ENCODE measurements around the gene ALK.
A peak's percentile ranks its signal among the peaks of the same experiment; 100 is the strongest.

Gene ALK

GRCh38 chr2:29349316-29350030, 571.9 kb downstream of the ALK start:
- no peak for DNase-seq

GRCh38 chr2:29347774-29348461, 573.5 kb downstream of the ALK start:
- no peak for DNase-seq

DNA sequence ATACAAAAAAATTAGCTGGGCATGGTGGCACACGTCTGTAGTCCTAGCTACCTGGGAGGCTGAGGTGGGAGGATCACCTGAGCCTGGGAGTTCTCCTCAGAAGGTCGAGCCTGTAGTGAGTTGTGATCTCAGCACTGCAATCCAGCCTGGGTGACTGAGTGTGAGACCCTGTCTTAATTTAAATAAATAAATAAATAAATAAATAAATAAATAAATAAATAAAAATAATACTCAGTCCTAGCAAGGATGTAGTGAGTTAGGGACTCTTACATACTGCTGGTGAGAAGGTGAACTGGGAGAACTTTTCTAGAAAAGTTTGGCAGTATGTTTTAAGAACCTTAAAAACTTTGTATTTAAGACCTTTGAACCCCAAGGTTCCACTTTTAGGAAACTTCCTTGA, 576.1 kb downstream of the ALK start:
- DNase-seq: no peak

- no peak for DNase-seq
Measured at GRCh38 chr2:29343830-29344229, 577.6 kb downstream of the ALK start.

DNA sequence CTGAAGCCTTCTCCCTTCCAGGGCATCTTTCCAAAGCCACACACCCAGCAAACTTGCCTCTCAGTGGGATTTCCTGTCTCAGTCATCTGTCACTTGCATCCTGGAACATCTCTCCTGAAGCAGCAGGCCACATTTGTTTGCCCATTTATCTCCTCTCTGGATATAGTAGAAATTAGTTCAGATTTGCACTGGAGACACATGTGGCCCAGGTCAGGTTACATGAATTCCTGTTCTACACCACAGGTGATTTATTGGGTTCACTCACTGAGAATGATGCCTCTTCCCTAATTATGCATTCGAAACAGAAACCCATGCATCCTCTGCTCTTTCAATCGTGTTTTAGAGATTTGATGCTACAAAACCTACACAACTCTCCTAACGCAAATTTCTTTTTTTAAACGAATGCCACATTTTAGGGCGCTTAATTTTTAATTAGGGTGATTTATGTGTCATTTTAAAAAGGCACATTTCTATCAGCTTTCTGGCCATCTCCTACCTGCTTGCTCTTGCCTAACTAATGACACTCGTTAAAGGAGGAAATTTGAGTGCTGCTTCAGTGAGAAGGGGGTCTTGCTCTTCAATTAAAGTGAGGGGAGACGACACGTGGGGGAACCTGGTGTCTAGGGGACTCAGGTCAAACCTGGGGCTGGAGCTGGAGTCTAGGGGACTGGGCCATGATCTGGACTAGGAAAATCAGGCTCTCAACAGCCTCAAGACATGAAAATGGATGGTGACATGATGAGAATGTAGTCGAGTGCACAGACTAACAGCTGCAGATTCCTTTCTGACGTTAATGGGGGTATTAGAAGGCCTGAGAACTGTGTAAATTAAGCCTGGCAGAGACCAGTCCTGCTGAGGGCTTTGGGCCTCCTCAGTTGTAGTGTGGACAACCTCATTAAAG, 584.8 kb downstream of the ALK start:
- DNase-seq: no peak

GRCh38 chr2:29335396-29335795, 586.0 kb downstream of the ALK start:
- DNase-seq: no peak

- no peak for DNase-seq
Measured at GRCh38 chr2:29334706-29335105, 586.7 kb downstream of the ALK start.

DNA sequence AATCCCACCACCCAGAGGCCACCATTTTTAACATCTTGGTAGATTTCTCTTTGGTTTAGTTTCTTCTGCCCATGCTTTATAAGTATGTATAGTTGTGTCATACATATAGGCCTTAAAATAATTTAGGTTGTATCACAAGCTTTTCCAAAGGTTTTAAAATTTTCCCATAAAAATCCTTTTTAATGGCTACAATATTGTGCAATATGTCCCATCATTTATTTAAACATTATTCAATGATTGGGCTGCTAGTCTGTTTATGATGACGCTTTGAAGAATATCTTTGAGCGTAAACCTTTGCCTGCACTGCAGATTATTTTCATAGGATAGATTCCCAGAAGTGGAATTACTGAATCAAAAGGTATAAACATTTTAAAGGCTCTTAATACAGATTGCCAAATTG, 588.8 kb downstream of the ALK start:
- DNase-seq: no peak

DNA sequence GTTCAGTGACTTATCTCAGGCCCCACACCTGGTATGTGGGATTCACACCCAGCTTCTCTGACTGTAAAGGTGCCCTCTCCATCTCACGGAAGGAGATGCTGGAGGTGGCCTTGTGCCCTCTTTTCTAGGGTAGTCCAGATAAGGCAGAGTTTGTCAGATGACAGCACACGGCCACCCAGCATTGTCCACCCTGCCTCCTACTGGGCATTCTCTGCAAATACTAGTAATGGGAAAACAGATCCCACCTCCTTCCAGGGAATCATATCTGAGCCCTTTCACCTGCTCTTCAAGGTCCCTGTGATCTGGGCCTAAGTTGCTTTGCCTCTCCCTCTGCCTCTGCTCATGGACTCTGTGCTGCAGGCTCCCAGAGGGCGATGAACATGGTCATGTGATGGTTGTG, 591.5 kb downstream of the ALK start:
- DNase-seq: no peak

DNA sequence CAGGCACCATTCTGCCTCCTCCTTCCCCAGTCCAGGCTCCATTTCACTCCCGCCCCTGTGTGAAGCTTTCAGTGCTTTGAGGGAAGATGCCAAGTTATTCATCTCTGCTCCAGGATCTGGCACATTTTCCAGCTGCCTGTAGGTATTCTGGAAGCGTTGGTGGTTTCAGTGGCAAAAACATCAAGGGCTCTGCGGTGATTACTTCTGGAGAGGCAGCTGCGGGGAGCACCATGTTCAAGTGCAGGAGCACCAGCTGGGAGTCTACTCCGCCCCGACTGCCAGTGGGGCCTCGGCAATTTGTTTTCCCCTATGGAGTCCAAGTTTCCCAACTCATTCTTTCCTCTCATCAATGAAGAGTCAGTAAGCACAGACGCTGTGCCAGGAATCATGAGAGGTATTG, 594.5 kb downstream of the ALK start:
- DNase-seq: no peak

GRCh38 chr2:29325544-29325943, 595.8 kb downstream of the ALK start:
- no peak for DNase-seq

DNA sequence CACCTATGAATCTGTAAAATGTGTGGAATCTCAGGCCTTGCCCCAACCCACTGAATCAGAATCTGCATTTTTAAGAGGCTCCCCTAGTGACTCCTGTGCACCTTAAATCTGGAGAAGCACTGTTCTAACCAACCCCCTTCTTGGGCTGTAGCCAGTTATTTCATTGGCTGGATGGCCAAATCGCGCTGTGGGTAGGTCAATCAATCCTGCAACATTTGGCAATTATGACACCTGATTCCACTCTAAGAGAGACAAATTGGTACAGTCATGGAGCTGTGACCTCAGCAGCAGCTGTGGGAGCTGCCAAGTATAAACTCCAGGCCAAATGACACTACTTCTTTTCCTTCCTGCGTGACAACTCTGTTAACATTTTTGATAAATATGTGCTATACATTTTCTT, 597.4 kb downstream of the ALK start:
- no peak for DNase-seq

DNA sequence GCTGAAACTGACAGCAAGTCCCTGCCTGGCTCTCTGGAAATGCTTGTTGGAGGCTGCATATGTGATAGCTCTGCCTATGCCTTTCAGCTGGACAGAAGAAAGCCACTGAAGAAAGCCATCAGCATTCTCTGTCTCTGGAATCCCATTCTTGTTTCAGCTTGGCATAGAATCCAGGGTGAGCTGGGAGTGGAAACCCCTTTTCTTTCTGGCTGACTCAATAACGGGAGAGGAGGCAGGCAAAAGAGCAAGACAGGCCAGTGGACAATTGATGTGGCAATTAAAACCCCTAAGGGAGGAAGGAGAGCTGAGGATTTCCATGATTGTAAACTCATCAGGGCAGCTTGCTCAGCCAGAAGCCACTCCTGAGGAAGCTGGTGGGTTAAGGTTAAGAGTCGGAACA, 598.1 kb downstream of the ALK start:
- DNase-seq: no peak

DNA sequence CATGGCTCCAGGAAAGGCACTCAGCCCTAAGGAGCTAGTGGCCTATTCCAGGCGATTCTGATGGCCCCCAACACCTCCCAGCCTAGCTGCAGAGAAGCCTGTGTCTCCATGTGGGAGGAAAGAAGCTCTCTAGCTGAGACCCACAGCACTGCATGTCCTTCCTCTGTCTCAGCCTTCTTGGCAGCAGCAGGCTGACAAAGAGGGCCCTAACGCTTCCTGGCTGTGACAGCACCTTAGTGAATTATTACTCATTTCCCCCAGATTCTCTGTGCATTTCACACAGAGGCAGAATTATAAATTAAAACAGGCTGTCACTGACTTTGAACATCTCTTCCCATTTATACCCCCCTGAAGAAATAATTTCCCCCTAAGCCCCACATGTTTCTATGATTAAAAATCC, 599.4 kb downstream of the ALK start:
- no peak for DNase-seq

GRCh38 chr2:29317801-29318485, 603.4 kb downstream of the ALK start:
- no peak for DNase-seq

DNA sequence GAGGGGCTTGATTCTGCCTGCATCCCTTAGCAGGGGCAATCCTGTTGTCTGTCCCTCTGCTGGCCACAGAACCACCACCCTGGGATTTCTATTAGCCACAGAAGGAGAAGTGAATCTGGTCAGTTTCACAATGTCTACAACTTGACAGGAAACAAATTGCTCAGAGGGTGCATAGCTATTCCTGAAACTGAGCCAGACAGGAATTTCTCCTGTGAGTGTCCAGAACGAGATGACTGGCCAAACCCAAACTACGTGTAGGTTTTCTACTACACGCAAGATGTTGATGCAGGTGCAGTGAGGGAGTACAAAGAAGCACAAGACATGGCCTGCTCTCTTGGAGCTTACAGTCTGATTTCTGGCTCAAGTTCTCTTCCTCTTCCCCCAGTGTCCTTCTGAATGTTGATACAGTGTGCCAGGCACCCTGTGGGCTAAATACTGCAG, 604.3 kb downstream of the ALK start:
- DNase-seq: no peak

DNA sequence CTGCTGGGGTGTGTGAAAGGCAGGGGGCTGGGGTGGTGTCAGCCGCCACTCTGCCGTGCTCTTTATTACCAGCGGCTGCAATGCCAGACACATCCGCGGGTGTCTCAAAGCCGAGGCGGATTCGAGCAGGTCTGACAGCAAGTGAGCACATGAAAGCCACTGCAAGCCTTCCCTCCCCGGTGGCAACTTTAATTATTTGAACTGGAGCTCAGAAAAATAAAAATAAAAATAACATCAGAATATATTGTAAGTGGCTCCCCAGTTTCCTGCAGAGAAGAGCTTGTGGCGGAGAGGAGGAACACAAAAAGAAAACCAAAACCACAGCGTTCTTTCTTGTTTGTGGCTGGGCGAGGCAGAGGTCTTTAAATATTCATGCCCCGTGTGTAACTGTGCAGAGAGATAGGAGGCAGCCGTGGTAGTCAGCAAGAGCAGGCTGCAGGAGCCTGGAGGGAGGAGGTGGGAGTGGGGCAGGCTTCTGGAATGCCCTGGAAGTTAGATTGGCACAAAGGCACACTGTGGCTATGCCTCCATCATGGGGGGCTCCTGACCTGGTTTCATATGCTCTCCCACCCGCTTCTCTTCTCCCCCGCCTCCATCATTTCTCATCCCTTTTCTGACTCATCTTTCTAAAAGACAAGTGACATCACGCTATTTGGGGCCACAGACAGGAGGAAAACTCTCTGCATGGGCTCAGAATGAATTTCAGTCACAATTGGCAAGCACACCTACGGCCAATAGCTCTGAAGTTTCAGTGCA, 606.4 kb downstream of the ALK start:
- DNase-seq: no peak

DNA sequence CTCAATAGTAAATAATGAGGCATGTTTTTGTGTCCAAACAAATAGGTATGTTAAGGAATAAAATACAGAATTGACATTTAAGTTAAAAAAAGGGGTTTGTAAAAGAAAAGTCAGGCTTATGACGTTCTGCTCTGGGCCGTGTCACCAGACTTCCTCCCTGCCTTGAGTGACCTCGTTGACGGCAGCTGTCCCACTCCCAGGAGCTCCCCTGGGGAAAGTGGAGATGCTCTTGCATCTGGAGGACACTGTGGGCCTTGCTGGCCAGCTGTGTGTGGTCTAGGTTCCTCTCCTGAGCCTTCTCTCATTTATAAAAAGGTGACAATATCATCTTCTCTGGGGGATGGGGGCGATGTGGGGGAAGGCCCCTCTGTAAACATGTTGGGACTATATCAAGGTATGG, 609.9 kb downstream of the ALK start:
- DNase-seq: no peak

DNA sequence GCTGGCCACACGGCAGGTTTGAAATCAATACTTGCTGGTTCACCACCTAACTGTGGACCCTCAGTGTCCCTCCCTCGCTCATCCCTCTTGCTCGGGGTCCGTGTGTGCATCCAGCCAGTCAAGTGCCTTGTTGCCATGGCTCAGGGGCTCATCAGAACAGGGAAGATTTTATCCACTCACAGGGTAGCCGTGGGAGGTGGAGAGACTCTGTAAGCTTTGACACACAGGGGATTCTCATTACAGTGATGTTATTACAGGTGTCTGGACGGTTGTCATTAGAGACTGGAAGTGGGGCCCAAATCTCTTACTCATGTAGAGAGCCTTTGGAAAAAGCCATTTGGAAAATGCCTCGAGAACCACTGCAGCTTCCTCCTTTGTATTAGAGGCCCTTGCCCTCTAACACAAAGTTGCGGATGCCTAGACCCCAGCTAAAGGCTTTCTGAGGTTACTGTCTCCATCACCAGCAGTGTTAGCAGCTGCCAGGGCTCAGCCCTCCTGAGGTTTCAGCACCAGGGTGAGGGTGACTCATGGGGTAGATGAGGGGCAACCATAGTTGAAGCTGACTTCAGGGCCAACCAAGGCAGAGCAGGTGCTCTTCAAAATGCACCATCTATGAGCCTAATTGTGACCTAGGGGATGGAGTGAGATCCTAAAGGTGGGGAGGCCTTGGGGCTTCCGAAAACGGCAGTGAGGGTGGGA, 610.6 kb downstream of the ALK start:
- DNase-seq: no peak

DNA sequence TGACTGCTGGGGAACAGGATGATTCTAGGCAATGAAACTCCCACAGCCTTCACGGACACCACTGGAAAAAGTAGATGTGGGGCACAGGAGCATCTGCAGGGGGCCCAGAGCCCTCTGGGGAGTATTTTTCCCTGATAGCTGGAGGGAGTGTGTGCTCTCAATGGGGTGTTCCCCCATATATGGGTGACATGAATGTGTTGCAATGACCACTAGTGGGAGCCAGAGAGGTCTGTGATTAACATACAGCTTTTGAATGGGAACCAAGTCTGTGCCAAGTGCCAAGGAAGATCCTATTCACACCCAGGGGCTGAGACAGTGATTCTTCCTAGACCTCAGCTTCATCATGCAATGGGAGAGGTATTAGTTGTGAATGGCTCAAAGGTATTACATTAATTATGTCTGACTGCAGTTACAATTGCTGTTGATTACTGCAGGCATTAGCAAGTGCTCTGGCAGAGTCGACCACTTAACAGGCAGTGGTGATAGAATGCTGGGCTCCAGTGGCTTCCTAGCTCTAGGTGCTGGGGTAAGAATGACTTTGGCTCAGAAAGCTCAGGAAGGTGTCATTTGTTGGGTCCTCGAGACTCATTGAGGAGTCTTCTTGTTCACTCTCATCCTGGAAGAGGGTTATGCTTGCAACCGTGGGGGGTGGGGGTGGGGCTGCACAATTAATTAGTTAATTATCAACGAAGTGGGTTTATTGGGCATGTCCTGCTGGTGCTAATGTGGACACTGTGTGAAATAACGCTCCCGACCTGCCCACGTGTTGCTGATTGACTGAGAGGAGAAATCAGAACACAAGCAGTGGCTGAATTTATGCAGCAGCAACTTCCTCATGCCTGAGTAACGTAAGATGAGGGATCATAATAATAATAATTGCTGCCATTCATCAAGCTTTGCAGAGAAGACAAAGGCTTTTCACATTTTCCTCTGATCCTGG, 612.0 kb downstream of the ALK start:
- peak; percentile 11 for DNase-seq

DNA sequence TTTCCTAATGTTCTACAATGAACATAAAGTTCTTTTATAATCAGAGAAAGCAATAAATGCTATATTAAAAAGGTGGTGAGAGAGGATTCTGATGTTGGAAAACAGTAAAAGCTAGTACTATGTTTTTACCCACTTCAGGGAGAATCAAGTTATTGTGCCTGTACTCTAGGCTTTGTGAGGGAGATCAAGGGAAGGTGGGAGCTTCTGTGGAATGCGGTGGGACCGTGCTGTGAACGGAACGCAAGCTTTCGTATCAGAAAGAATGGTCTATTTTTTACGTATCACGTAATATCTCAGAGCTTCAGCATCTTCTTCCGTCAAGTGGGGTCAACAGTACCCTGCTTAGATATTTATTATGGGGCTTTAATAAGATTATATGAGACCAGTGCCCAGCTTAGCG, 613.0 kb downstream of the ALK start:
- no peak for DNase-seq

Data from GF-D8 (cell line).